GM21723 (cell line): ENCODE data around the gene TNFRSF1A.

Experiments used
- ATAC-seq: cut with Tn5 transposase; IDR thresholded peaks from one replicate; pipeline ENCODE4 v1.9.1; 2021; ENCODE audit warnings: mild to moderate bottlenecking, moderate library complexity; ENCODE audit not compliant: unreplicated experiment

TNFRSF1A gene

DNA sequence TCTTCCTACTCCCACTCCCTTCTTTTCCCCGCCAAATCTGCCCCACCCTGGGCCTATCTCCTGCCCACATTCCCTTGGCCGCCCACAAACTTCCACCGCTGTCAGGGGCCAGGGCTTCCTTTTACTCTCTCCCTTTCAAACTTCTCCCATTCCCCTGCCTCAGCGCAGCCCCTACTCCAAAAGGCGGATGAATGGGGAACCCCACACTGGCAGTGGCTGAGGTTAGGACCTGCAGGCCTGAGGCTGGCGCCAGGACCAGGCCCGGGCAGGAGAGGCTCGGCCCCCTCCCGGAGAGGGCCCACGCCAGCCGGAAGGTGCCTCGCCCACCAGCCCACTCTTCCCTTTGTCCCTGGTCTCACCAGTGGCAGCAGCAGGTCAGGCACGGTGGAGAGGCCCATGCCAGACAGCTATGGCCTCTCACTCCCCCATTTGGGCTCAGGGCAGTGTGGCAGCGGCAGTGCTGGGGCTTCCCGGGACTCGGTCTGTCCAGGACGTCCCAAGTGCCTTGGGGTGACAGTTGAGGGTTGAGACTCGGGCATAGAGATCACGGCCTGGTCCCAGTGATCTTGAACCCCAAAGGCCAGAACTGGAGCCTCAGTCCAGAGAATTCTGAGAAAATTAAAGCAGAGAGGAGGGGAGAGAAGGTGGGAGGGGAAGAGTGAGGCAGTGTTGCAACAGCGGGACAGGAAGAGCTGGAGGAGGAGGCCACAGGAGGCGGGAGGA, at the start of gene TNFRSF1A:
TSS of gene TNFRSF1A (minus strand) at position 660 of the 723 bp plus-strand sequence. CDS start at position 398, 262 bp downstream.
- ATAC-seq, result no peak

DNA sequence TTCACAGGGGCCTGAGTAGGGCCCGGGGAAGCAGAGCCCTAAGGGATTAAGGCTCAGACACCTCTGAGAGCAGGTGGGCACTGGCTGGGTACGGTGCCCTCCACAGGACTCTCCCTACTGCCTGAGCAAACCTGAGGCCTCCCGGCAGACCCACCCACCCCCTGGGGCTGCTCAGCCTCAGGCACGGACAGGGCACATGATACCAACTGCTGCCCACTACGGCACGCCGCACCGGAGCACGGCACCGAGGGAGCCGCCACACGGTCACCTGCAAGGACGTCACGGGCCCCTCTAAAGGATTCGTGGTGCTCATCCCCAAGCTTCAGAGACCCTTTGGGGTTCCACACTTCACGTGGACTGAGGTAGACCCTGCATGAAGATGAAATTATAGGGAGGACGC, 49.1 kb upstream of the TNFRSF1A start:
- no peak for ATAC-seq

DNA sequence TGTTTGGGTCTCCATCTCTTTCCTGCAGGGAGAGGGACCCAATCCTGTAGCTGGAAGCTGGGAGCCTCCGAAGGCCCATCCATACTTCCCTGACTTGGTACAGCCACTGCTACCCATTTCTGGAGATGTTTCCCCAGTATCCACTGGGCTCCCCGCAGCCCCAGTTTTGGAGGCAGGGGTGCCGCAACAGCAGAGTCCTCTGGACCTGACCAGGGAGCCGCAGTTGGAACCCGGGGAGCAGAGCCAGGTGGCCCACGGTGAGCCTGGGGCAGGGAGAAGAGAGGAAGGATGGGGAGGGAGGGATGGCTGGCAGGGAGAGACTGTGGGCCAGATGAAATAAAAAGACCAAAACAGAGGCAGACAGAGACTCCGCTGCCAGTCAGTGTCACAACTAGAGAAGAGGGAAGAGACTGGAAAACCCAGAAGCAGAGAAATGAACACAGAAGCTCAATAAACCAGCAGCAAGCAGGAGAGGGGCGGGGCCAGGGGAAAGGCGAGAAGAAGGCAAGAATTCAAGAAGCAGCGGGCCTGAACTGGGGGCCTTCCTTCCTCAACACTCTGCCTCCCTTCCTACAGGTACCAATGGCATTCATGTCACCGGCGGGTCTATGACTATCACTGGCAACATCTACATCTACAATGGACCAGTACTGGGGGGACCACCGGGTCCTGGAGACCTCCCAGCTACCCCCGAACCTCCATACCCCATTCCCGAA, 48.4 kb upstream of the TNFRSF1A start:
- ATAC-seq, result no peak

GRCh38 chr12:6387541-6387940, 45.7 kb upstream of the TNFRSF1A start:
- ATAC-seq, result no peak

- ATAC-seq, result no peak
Measured at GRCh38 chr12:6386491-6386890, 44.6 kb upstream of the TNFRSF1A start.

- no peak for ATAC-seq
Measured at GRCh38 chr12:6386038-6386437, 44.2 kb upstream of the TNFRSF1A start.

GRCh38 chr12:6384499-6385436, 42.9 kb upstream of the TNFRSF1A start:
- ATAC-seq, result no peak

DNA sequence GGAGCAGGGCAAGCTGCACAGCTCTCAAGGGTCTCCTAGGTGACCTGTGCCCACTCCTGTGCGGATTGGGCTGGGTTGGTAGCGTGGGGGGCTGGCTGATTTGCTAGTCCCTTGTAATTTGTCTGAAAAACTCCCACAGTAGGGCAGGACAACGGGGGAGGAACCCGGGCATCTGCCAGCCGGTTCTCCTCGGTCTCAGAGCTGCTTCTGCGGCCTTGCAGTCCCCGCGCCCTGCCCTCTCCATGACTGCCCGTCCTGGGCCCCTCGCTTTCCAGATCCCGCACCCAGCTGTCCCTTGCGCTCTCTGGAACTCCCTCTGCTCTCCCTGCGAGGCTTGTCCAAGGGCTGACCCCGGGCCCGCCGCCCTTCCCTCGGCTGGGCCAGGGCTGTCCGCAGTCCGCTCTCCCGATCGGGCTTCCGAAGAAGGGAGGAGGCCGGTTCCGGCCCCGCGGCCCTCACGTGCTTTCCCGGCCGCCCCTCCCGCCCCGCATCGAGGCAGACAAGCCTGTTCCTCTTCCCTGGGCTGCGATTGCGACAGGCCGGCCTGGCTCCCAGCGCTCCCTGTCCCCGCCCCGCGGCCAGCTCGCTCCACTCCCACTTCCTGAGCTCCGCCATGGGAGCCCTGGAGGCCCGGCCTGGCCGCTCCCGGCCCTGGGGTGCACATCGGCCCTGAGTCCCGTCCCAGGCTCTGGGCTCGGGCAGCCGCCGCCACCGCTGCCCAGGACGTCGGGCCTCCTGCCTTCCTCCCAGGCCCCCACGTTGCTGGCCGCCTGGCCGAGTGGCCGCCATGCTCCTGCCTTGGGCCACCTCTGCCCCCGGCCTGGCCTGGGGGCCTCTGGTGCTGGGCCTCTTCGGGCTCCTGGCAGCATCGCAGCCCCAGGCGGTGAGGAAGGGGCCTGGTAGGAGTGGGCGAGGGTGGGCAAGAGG, 42.0 kb upstream of the TNFRSF1A start, which contains the start of gene LTBR:
TSS of gene LTBR (plus strand) at position 591 of the 927 bp plus-strand sequence. CDS start at position 788, 197 bp downstream.
- ATAC-seq, result no peak

GRCh38 chr12:6382982-6383381, 41.1 kb upstream of the TNFRSF1A start:
- no peak for ATAC-seq

DNA sequence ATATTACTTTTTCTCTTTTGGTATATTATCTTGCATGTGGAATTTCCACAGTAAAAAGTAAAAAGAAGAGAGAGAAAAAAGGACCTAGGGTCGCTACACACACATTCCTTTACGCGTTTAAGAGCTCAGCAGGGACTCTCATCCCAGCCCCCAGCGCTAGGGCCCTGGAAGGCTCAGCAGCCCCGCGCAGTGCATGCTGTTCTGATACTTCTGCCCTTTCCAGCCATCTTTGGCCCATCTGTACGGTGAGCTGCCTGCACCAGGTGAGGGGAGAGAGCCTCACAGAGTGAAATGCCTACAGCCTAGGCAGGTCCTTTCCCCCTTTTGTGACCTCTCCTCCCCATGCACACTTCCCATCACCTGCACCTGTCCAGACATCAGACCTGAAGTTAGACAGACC, 40.5 kb upstream of the TNFRSF1A start:
- no peak for ATAC-seq

DNA sequence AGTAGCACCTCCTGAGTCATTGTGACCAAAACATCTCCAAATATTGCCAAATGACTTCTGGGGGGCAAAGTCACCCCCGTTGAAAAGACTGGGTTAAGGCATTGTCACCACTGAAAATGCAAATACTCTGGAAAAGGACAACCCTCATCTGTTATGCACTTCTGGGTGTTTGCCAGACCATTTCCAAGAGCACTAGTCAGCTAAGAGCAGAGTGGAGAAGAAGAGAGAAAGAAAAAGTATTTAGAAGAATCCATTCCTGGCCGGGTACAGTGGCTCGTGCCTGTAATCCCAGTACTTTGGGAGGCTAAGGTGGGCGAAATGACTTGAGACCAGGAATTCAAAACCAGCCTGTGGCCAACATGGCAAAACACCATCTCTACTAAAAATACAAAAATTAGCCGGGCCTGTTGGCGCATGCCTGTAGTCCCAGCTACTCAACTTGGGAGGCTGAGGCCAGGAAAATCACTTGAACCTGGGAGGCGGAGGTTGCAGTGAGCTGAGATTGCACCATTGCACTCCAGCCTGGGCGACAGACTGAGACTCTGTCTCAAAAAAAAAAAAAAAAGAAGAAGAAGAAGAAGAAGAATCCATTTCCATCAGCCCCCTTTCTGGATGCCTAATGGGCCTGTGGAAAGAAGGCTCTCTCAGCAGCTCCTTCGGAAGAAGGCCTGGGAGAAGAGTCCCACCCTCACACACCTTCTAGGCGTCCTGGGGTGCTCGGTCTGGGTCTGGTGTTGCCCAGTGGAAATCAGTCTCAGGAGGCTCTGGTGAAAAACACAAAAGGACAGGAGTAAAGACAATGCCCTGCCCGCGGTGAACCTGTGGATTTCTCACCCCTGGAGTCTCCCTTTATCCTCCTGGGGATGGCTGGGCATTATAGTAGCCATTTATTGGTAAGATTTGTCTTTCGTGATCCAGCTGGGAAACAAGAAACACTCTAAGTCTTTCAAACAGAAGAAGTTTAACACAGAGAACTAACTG, 38.6 kb upstream of the TNFRSF1A start:
- ATAC-seq, result no peak

- no peak for ATAC-seq
Measured at GRCh38 chr12:6378709-6379472, 37.0 kb upstream of the TNFRSF1A start.

GRCh38 chr12:6377667-6377994, 35.8 kb upstream of the TNFRSF1A start:
- no peak for ATAC-seq

DNA sequence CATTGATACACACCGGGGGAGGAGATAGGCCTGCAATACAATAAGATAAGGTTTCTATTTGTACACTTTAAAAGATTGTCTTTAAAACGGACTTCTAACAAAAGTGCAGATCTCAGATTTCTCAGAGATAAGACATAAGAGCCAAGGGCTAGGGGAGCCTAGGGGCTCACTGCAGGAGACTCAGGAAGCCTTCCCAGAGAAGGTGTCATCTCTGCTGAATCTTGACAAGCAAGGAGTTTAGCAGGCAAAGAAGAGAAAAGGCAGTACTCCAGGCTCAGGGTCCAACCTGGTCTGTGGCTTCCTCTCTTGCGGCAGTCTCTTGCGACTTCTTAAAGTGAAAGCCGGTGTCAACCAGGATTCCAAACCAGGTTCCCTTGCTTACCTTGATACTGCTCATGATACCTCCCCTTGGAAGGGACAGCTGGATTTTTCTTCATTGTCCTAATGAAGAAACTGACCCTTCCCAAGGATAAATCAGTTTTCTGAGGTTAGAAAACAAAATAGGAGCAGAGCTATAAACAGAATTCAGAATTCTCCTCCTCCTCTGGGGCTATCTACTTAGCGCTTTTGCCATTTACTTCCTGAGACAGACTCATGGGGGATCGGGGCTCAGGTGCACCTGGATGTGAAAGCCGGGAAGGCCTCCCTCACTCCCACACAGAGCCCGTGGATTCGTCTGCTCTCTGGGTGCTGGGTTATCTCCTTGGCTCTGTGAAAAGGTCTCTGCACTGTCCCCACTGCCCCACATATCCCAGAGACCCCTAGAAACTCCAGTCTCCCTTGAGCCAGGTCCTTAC, 35.2 kb upstream of the TNFRSF1A start:
- no peak for ATAC-seq

DNA sequence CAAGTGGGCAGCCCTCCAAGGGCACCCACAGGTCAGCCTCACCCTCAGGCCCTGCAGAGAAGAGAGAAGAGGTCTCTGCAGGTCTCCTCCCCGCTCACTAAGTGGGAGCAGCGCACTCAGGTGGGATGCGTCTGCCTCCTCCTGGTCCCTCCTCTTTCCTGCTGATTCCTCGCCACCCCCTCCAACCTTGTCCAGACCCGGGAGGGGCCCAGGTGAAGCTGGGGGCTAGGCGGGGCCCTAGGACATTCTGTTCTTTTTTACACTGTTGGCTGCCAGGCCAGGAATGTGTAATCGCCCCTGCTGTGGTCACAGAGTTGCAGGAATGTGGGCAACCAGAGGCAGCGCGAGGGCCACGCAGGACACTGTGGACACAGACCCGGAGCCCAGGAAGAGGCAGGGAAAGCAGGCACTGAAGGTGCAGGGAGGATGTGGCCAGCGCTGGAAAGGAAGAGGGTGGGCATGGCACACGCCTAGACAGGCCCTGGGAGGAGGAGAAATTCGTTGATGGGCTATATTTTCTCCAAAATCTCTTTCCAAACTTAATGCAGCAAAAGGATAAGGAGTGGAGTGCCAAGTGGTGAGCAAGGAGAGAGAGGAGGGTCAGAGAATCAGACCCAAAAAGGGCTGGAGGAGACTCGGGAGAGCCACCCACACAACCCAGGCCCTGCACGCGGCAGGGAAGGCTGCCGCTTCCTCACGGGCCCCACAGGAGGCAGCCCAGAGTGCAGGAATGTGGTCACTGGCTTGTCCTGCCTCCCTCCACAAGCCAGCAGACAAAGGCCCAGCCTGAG, 34.4 kb upstream of the TNFRSF1A start:
- ATAC-seq, result no peak

DNA sequence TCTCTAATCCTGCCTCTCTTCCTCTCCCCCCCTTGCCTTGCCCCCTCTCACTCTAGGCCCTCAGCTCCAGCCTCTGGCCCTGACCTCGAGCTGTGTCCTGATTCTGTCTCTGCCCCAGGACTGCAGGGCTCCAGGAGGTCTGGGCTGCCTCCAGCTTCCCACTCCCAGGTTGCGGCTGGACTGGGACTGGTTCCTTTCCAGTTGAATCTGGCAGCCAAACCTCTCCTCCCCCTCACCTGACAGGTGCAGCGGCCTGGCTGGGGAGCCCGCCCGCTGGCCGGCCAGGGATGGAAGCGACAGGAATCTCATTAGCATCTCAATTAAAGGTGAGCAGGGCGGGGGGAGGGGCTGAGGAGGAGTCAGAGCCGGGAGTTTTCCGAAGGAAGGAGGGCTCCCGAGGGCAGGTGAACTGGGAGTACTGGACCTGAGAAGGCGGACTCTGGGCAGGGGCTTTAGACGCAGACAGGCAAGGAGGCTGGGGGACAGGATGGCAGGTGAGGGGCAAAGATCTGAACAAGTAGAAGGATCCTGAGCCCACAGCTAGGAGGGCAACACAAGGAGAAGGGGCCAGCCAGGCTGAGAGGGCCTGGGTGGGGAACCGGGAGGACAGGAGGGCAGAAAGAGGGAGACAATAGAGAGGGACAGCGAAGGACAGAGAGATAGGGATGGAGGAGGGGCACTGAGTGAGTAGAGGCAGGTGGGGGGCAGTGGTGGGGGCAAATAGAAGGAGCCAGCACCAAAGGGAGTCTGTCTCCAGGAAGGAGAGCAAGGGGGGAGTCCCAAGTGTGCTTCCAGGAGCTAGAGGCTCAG, 33.6 kb upstream of the TNFRSF1A start, which contains the start of gene SCNN1A:
TSS of gene SCNN1A (minus strand) at position 295 of the 810 bp plus-strand sequence. CDS start 780 bp downstream, outside the sequence.
- no peak for ATAC-seq
